Testis (tissue), 3 donors: ENCODE results near the gene SUMF2. TPM values are rescaled to one million over a fixed set of nuclear protein-coding genes. Genes with fewer than 3 reads are reported as not detected.
"Not testable (repeated sequence)": the region's sequence is repeated elsewhere in the genome, so short reads cannot be mapped to it uniquely, and the experiment has no call there.

Experiments
- DNase-seq: peaks from one replicate; pipeline ENCODE4 v3.0.0-alpha.2; 2019
- H3K27ac ChIP-seq, 2 donors: fragments of 200-600 bp; sonication (generic); one replicate each; pipeline ENCODE4 v1.5.1; 2019
- H3K27me3 ChIP-seq: fragments of 200-600 bp; sonication (generic); one replicate; pipeline ENCODE4 v1.5.1; 2019
- H3K36me3 ChIP-seq: fragments of 200-600 bp; sonication (generic); one replicate; pipeline ENCODE4 v1.5.1; 2017; ENCODE audit warnings: low read depth; ENCODE audit errors: missing control alignments
- H3K4me1 ChIP-seq: fragments of 200-600 bp; sonication (generic); one replicate; pipeline ENCODE4 v1.5.1; 2019
- H3K4me3 ChIP-seq, 2 donors: fragments of 200-600 bp; sonication (generic); one replicate each; pipeline ENCODE4 v1.5.1; 2017 to 2019
- H3K9me3 ChIP-seq: fragments of 200-600 bp; sonication (generic); one replicate; pipeline ENCODE4 v1.5.1; 2017
- POLR2A ChIP-seq: fragments of 450-650 bp; IDR thresholded peaks from one replicate; pipeline ENCODE4 v1.6.1; 2017; ENCODE audit warnings: antibody characterized with exemption, mild to moderate bottlenecking, moderate library complexity
- WGBS, 2 donors: methylation state at CpG; one replicate each; pipeline ENCODE4 v1.1.5; 2018; 5-methylcytosine and 5-hydroxymethylcytosine counted together
- intact Hi-C: fragments of 100-400 bp; cut with DNase I; formaldehyde crosslinking; loops from one replicate; pipeline ENCODE4 v1.15.1; 2023; ENCODE audit warnings: low total_unique reads
- polyA plus RNA-seq: library from polyadenylated mRNA; stranded (reverse); fragments of 350-450 nt; fragmentation: Illumina TruSeq; extraction: RNeasy Lipid Tissue Mini Kit (QIAGEN cat#74804); gene quantifications from one replicate; pipeline ENCODE4 v1.2.3, GENCODE V29; 2014; ENCODE audit warnings: low read depth, low replicate concordance; ENCODE audit not compliant: insufficient read depth
- total RNA-seq, 2 donors: library from RNA; depleted of rRNA; stranded (reverse); fragments of >200 nt; gene quantifications; one replicate each; pipeline ENCODE4 v1.2.3, GENCODE V29; 2016
- TF ChIP-seq, protein P1 (sequence below), 3 experiments: fragments of 450-650 bp in 2 of 3; fragments of 200-600 bp in 1 of 3; sonication (generic) in 1 of 3; IDR thresholded peaks; one replicate each; pipeline ENCODE4 v1.5.1; 2016 to 2019; ENCODE audit warnings: antibody characterized with exemption in 3 of 3, mild to moderate bottlenecking in 2 of 3, moderate library complexity in 1 of 3

SUMF2 gene
- total and polyA plus RNA-seq, 3 donors from 2014 or later, result 83.3 to 107 (median 84.8) TPM

- H3K27me3 ChIP-seq, result no peaks in the 10 kb centered on the region
- H3K4me3 ChIP-seq, result no peak overlapping the region
- no peaks in the 10 kb centered on the region for H3K36me3 ChIP-seq
- no peaks in the 10 kb centered on the region for H3K4me1 ChIP-seq
- no peak for TF ChIP-seq POLR2A
- TF ChIP-seq, protein P1, sequence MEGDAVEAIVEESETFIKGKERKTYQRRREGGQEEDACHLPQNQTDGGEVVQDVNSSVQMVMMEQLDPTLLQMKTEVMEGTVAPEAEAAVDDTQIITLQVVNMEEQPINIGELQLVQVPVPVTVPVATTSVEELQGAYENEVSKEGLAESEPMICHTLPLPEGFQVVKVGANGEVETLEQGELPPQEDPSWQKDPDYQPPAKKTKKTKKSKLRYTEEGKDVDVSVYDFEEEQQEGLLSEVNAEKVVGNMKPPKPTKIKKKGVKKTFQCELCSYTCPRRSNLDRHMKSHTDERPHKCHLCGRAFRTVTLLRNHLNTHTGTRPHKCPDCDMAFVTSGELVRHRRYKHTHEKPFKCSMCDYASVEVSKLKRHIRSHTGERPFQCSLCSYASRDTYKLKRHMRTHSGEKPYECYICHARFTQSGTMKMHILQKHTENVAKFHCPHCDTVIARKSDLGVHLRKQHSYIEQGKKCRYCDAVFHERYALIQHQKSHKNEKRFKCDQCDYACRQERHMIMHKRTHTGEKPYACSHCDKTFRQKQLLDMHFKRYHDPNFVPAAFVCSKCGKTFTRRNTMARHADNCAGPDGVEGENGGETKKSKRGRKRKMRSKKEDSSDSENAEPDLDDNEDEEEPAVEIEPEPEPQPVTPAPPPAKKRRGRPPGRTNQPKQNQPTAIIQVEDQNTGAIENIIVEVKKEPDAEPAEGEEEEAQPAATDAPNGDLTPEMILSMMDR (IDR thresholded peaks at IDR 0.05), result no peak
- 90 to 95% methylated on average over 9 of the region's 9 CpGs for WGBS, 2 donors
- intact Hi-C loops, result no loop called here
- no peaks in the 10 kb centered on the region for H3K9me3 ChIP-seq
- DNase-seq, result no peak
- no peak overlapping the region for H3K27ac ChIP-seq
Measured at GRCh38 chr7:56028942-56029630, 35.0 kb upstream of the SUMF2 start.

GRCh38 chr7:56030340-56030739 lies 33.7 kb upstream of the SUMF2 start:
- Histone ChIP-seq H3K27me3 (no peaks in the 10 kb centered on the region), H3K36me3 (no peaks in the 10 kb centered on the region), H3K27ac (no peak overlapping the region), H3K4me3 (no peak overlapping the region), H3K4me1 (no peaks in the 10 kb centered on the region), H3K9me3 (no peaks in the 10 kb centered on the region)
- DNase-seq, result no peak
- WGBS, 2 donors, result 88 to 96% methylated on average over 8 of the region's 8 CpGs
- TF ChIP-seq, protein P1 (IDR thresholded peaks at IDR 0.05), result no peak
- TF ChIP-seq POLR2A, result no peak
- intact Hi-C loops, result no loop called here

GRCh38 chr7:56031556-56031955 lies 32.5 kb upstream of the SUMF2 start:
- WGBS, 2 donors, result 76 to 79% methylated on average over 8 of the region's 8 CpGs
- H3K9me3 ChIP-seq, H3K27me3 ChIP-seq, intact Hi-C loops, H3K27ac ChIP-seq, H3K4me3 ChIP-seq, H3K4me1 ChIP-seq, DNase-seq, H3K36me3 ChIP-seq: not testable (repeated sequence)

DNA sequence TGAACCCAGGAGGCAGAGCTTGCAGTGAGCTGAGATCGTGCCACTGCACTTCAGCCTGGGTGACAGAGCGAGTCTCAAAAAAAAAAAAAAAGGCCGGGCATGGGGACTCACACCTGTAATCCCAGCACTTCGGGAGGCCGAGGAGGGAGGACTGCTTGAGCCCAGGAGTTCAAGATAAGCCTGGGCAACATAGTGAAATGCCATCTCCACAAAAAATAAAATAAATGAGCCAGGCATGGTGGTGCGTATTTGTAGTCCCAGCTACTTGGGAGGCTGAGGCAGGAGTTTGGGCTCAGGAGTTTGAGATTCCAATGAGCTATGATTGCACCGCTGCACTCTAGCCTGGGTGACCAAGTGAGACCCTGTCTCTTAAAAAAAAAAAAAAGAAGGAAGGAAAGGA lies 31.5 kb upstream of the SUMF2 start:
- H3K36me3 ChIP-seq, intact Hi-C loops, H3K27me3 ChIP-seq, H3K4me1 ChIP-seq, H3K27ac ChIP-seq, DNase-seq, H3K9me3 ChIP-seq, H3K4me3 ChIP-seq: not testable (repeated sequence)
- WGBS, 2 donors, result 94 to 95% methylated on average over 7 of the region's 7 CpGs

DNA sequence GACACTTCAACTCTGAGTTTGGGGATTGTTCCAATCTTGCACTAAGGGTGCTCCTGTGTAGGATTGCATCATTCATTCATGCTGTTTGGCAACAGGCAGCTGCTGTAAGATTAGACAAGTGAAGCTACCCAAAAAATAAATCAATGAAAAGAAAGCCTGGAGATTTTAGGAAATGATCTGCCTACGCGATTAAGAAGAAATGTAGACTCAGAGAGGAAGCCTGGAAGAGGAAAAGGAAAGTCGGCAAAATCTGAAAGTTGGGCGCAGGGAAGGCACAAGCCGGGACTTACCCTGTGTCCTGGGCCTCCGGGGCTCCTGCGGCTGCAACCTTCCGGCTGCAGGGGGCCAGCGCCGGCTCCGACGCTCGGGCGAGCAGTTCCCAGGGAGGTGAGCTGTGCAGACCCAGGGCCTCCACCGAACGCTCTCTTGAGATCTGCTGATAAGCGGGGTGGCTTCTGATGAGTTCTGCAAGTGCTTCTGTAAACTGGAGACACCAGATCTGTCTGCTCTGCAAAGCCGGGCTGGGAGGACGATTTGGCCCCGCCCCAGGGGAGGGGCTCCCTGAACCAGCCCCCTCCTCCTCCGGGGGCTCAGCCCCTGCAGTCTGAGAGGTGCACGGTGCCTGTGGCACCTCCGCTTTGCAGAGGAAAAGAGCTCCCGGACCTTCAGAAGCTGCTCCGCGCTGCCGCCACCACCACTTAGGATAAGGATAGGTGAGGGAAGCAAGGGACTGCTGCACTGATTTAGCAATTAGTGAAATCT lies 30.2 kb upstream of the SUMF2 start:
- 1% methylated on average over 23 to 24 of the region's 27 CpGs for WGBS, 2 donors
- Histone ChIP-seq H3K27ac (no peak overlapping the region), H3K9me3 (no peaks in the 10 kb centered on the region), H3K4me3 (peak overlapping the region; percentile 51 to 59), H3K36me3 (no peaks in the 10 kb centered on the region), H3K4me1 (no peaks in the 10 kb centered on the region), H3K27me3 (no peaks in the 10 kb centered on the region)
- intact Hi-C loops, result no loop called here
- TF ChIP-seq POLR2A, result no peak
- TF ChIP-seq, protein P1 (IDR thresholded peaks at IDR 0.05), result peak in 1 of 3 experiments; percentile 12
- peak; percentile 62 for DNase-seq
